ENCODE measurements around the gene ZBED2.

- TF ChIP-seq CTCF (tag by site-specific recombination; IDR thresholded peaks at IDR 0.05) (no peak), ZNF354C (tag by site-specific recombination; IDR thresholded peaks at IDR 0.05; ENCODE audit: borderline replicate concordance, low read depth) (no peak), ZNF350 (tag by site-specific recombination; IDR thresholded peaks at IDR 0.05) (no peak), RBAK (tag by site-specific recombination; IDR thresholded peaks at IDR 0.05) (no peak), ZNF785 (tag by site-specific recombination; IDR thresholded peaks at IDR 0.05) (no peak), ZNF449 (tag by site-specific recombination; IDR thresholded peaks at IDR 0.05) (no peak), ZBTB6 (tag by site-specific recombination; IDR thresholded peaks at IDR 0.05) (no peak)
Observed at GRCh38 chr3:111635403-111635802, 40.3 kb upstream of the ZBED2 start.
